Lower leg skin (tissue), 3 donors: ENCODE data around the gene PDK4.

Experiments
- CTCF ChIP-seq, 3 donors: fragments of 450-650 bp; IDR thresholded peaks; one replicate each; pipeline ENCODE4 v1.5.1; 2016; ENCODE audit warnings: antibody characterized with exemption in 3 of 3, mild to moderate bottlenecking in 3 of 3, moderate library complexity in 2 of 3
- POLR2A ChIP-seq, 2 donors: fragments of 450-650 bp; IDR thresholded peaks; one replicate each; pipeline ENCODE4 v1.6.1; 2016 to 2017; ENCODE audit warnings: antibody characterized with exemption in 2 of 2, mild to moderate bottlenecking in 1 of 2, moderate library complexity in 1 of 2

- TF ChIP-seq POLR2A (IDR thresholded peaks at IDR 0.05) (no peak), CTCF (IDR thresholded peaks at IDR 0.05) (no peak)
Observed at GRCh38 chr7:95622859-95623258, 26.5 kb upstream of the PDK4 start.
